Endothelial cell of umbilical vein (primary cell): ENCODE results near the gene NLRP4. TPM values are rescaled to one million over a fixed set of nuclear protein-coding genes. Genes with fewer than 3 reads are reported as not detected.

ENCODE experiments used
- BruUV-seq: library from RNA; stranded (reverse); fragments of 400-500 nt; replicated peaks from 2 replicates; lab custom pipeline; 2021; lab: Mats Ljungman, UMichigan
- CTCF ChIA-PET: fragments of 300-600, 350-600 bp; sonication (Branson Sonifier 250); formaldehyde crosslinking; loops from one replicate; lab custom pipeline; 2021; ENCODE audit warnings: antibody characterized with exemption, inconsistent platforms; lab: Charles Lee
- POLR2A ChIA-PET: fragments of 300-600, 350-600 bp; sonication (Branson Sonifier 250); formaldehyde crosslinking; loops from one replicate; lab custom pipeline; 2021; ENCODE audit warnings: antibody characterized with exemption, inconsistent platforms; lab: Charles Lee
- DNase-seq: peaks from one replicate; pipeline ENCODE4 v3.0.0-alpha.2; 2011; ENCODE audit warnings: low read depth, low spot score
- FAIRE-seq: peaks from 2 replicates; lab custom pipeline; 2011; peaks lifted over from hg19 to GRCh38; lab: Jason Lieb, UNC
- H2AFZ ChIP-seq: 2 replicates; pipeline ENCODE4 v1.6.0; 2012; ENCODE audit warnings: low read depth, low read length, control low read depth, inconsistent platforms
- H3K27ac ChIP-seq: 2 replicates; pipeline ENCODE4 v1.5.1; 2011; ENCODE audit warnings: low read depth, mild to moderate bottlenecking, control low read depth, low read length, moderate library complexity; ENCODE audit not compliant: insufficient read depth
- H3K27me3 ChIP-seq, 2 experiments: 2 replicates each; pipeline versions ENCODE4 v1.6.0 to v1.6.1; 2011; ENCODE audit warnings: low read length in 2 of 2, mixed read lengths in 1 of 2; ENCODE audit not compliant: control insufficient read depth in 2 of 2, insufficient read depth in 2 of 2
- H3K36me3 ChIP-seq, 2 experiments: 2 replicates in 1 of 2; 3 replicates in 1 of 2; pipeline ENCODE4 v1.5.1; 2011; ENCODE audit warnings: low read length in 2 of 2, mild to moderate bottlenecking in 1 of 2, moderate library complexity in 1 of 2; ENCODE audit not compliant: control insufficient read depth in 2 of 2, insufficient read depth in 2 of 2; ENCODE audit errors: extremely low read depth in 1 of 2
- H3K4me1 ChIP-seq: 3 replicates; pipeline ENCODE4 v1.5.1; 2011; ENCODE audit warnings: mild to moderate bottlenecking, low read length; ENCODE audit not compliant: control insufficient read depth, insufficient read depth; ENCODE audit errors: extremely low read depth
- H3K4me2 ChIP-seq: 2 replicates; pipeline ENCODE4 v1.6.1; 2011; ENCODE audit warnings: low read length, control low read depth, mixed read lengths; ENCODE audit not compliant: insufficient read depth
- H3K4me3 ChIP-seq, 3 experiments: fragments of 200-600 bp in 1 of 3; sonication (generic), shearing (Covaris generic) in 1 of 3; replicated peaks in 1 of 3; 2 replicates each; pipeline ENCODE4 v1.5.1; 2011 to 2016; ENCODE audit warnings: control low read depth in 3 of 3, low read length in 3 of 3, mild to moderate bottlenecking in 2 of 3, inconsistent platforms in 1 of 3, low read depth in 1 of 3, moderate library complexity in 1 of 3; ENCODE audit not compliant: insufficient read depth in 1 of 3
- H3K79me2 ChIP-seq: 2 replicates; pipeline ENCODE4 v1.6.0; 2012; ENCODE audit warnings: low read length, inconsistent platforms; ENCODE audit not compliant: control insufficient read depth, insufficient read depth
- H3K9ac ChIP-seq: replicated peaks from 2 replicates; pipeline ENCODE3; 2011; ENCODE audit warnings: low read length, control low read depth; ENCODE audit not compliant: insufficient read depth; ENCODE audit errors: extremely low read depth
- H3K9me1 ChIP-seq: replicated peaks from 3 replicates; pipeline ENCODE4 v1.6.0; 2011; ENCODE audit warnings: mild to moderate bottlenecking, low read length; ENCODE audit not compliant: control insufficient read depth, insufficient read depth; ENCODE audit errors: extremely low read depth
- H3K9me3 ChIP-seq: replicated peaks from 2 replicates; pipeline ENCODE4 v1.5.1; 2012; ENCODE audit warnings: low read length, inconsistent platforms; ENCODE audit not compliant: control insufficient read depth, insufficient read depth
- H4K20me1 ChIP-seq: replicated peaks from 2 replicates; pipeline ENCODE3; 2011; ENCODE audit warnings: mild to moderate bottlenecking, low read length; ENCODE audit not compliant: control insufficient read depth, insufficient read depth; ENCODE audit errors: extremely low read depth
- EZH2 ChIP-seq: IDR thresholded peaks from 2 replicates; pipeline ENCODE4 v1.6.1; 2012; ENCODE audit warnings: borderline replicate concordance, low read depth, mild to moderate bottlenecking, moderate library complexity, low read length, inconsistent platforms; ENCODE audit not compliant: severe bottlenecking
- FOS ChIP-seq: IDR thresholded peaks from 2 replicates; pipeline ENCODE4 v1.6.1; 2011; ENCODE audit warnings: mild to moderate bottlenecking, low read length, moderate library complexity, borderline replicate concordance; ENCODE audit not compliant: insufficient read depth
- GATA2 ChIP-seq: IDR thresholded peaks from 2 replicates; pipeline ENCODE4 v1.7.0; 2011; ENCODE audit warnings: low read depth, mild to moderate bottlenecking, moderate library complexity, mixed read lengths, low read length; ENCODE audit not compliant: insufficient read length, insufficient read depth
- JUN ChIP-seq: IDR thresholded peaks from 2 replicates; pipeline ENCODE4 v1.6.1; 2011; ENCODE audit warnings: borderline replicate concordance, low read depth; ENCODE audit not compliant: insufficient read length, insufficient read depth
- MYC ChIP-seq: IDR thresholded peaks from one replicate; pipeline ENCODE4 v1.6.1; 2011; ENCODE audit warnings: mild to moderate bottlenecking, low read depth, low read length
- POLR2A ChIP-seq: IDR thresholded peaks from 2 replicates; pipeline ENCODE4 v1.6.1; 2012; ENCODE audit warnings: low read depth, mild to moderate bottlenecking, control low read depth, low read length
- POLR2AphosphoS5 ChIP-seq: IDR thresholded peaks from 2 replicates; pipeline ENCODE4 v1.6.1; 2012; ENCODE audit warnings: low read depth, mild to moderate bottlenecking, control low read depth, low read length, moderate library complexity; ENCODE audit not compliant: insufficient read depth
- dilution Hi-C: fragments of 300-500 bp; cut with MboI; formaldehyde crosslinking; loops from one replicate; pipeline ENCODE4 v1.15.0; 2019; ENCODE audit warnings: low sequenced_read_pairs; ENCODE audit not compliant: extremely low pct_ligation_motif_present
- intact Hi-C: fragments of 100-400 bp; cut with micrococcal nuclease; formaldehyde crosslinking; loops from one replicate; pipeline ENCODE4 v1.10.0; 2022
- polyA plus RNA-seq, 4 experiments: library from polyadenylated mRNA; depleted of rRNA in 3 of 4; stranded (reverse) in 3 of 4; unstranded in 1 of 4; fragments of >200 nt; gene quantifications; 2 replicates each; pipeline versions ENCODE4 v1.2.1 to v1.2.3, GENCODE V29; 2011 to 2012; ENCODE audit warnings: missing spikeins in 1 of 4
- total RNA-seq: library from RNA; stranded (reverse); gene quantifications from 2 replicates; pipeline ENCODE4 v1.2.3, GENCODE V29; 2021
- TF ChIP-seq, protein P1 (sequence below): IDR thresholded peaks from 2 replicates; pipeline ENCODE4 v1.6.1; 2011; ENCODE audit not compliant: insufficient read depth, insufficient read length
- TF ChIP-seq, protein P2 (sequence below), 2 donors: IDR thresholded peaks; 1 replicate in 1 of 2; 2 replicates in 1 of 2; pipeline ENCODE4 v1.5.1; 2011; ENCODE audit warnings: low read length in 2 of 2, mild to moderate bottlenecking in 2 of 2, moderate library complexity in 2 of 2, control low read depth in 1 of 2, inconsistent platforms in 1 of 2, low read depth in 1 of 2; ENCODE audit not compliant: insufficient read depth in 1 of 2; ENCODE audit errors: extremely low read depth in 1 of 2

Gene NLRP4
- total and polyA plus RNA-seq, 2 donors (not counting 3 experiments of a cell fraction or from before 2014, with no cell fraction given), result not detected

DNA sequence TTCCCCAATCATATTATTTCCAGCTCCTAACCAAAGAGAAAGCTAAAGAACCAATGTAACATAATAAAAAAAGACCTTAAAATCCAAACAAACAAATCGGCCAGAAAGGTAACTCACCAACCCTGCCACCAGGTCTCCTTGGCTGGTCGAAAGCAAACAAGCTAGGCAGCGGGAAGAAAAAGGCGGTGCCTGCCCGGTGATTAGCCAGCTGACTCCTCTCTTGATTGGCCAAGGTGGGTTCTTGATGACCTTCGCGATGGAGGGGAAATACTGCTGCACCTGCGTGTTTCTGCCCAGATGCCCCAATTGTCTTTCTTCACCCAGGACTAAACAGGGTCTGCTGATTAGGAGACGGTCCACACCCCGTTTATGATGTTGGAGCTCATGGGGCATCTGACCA is 4.5 kb upstream of the NLRP4 start, which contains the start of gene NLRP11:
Gene NLRP11 (minus strand): TSS at position 154 of the 400 bp plus-strand sequence. CDS start 13,825 bp downstream, outside the sequence.
- no peaks in the 10 kb centered on the region for H3K79me2 ChIP-seq
- no peak within 1 kb of the TSS for H3K4me3 ChIP-seq
- H3K36me3 ChIP-seq, result no peaks in the 10 kb centered on the region
- CTCF ChIA-PET, result no interaction called here
- TF ChIP-seq POLR2AphosphoS5 (no peak), JUN (no peak), MYC (no peak), POLR2A (no peak), EZH2 (no peak), FOS (no peak), GATA2 (no peak)
- TF ChIP-seq, protein P1, sequence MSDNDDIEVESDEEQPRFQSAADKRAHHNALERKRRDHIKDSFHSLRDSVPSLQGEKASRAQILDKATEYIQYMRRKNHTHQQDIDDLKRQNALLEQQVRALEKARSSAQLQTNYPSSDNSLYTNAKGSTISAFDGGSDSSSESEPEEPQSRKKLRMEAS, result no peak
- TF ChIP-seq, protein P2, sequence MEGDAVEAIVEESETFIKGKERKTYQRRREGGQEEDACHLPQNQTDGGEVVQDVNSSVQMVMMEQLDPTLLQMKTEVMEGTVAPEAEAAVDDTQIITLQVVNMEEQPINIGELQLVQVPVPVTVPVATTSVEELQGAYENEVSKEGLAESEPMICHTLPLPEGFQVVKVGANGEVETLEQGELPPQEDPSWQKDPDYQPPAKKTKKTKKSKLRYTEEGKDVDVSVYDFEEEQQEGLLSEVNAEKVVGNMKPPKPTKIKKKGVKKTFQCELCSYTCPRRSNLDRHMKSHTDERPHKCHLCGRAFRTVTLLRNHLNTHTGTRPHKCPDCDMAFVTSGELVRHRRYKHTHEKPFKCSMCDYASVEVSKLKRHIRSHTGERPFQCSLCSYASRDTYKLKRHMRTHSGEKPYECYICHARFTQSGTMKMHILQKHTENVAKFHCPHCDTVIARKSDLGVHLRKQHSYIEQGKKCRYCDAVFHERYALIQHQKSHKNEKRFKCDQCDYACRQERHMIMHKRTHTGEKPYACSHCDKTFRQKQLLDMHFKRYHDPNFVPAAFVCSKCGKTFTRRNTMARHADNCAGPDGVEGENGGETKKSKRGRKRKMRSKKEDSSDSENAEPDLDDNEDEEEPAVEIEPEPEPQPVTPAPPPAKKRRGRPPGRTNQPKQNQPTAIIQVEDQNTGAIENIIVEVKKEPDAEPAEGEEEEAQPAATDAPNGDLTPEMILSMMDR (IDR thresholded peaks at IDR 0.05; ENCODE audit: extremely low read depth in 1 of 2, insufficient read depth in 1 of 2, low read depth in 1 of 2, low read length in 2 of 2), result no peak
- no peak within 1 kb of the TSS for H3K9ac ChIP-seq
- no peak within 1 kb of the TSS for H2AFZ ChIP-seq
- no peaks in the 10 kb centered on the region for H3K4me1 ChIP-seq
- no TSS peak for BruUV-seq
- DNase-seq, result no peak
- dilution Hi-C loops, result no loop called here
- intact Hi-C loops, result no loop called here
- H3K9me1 ChIP-seq, result no peaks in the 10 kb centered on the region
- no peak within 1 kb of the TSS for H3K27ac ChIP-seq
- no peaks in the 10 kb centered on the region for H3K9me3 ChIP-seq
- H4K20me1 ChIP-seq, result no peaks in the 10 kb centered on the region
- POLR2A ChIA-PET, result no interaction called here
- H3K4me2 ChIP-seq, result no peak within 1 kb of the TSS
- no peak for FAIRE-seq
- H3K27me3 ChIP-seq, result no peaks in the 10 kb centered on the region
